Activated T-cell treated with anti-CD3 and anti-CD28 coated beads for 4 hours (primary cell): ENCODE measurements around the gene RAB4A.
"Not testable (repeated sequence)": the region's sequence is repeated elsewhere in the genome, so short reads cannot be mapped to it uniquely, and the experiment has no call there.

Experiments
- DNase-seq: peaks from one replicate; pipeline ENCODE4 v3.0.0-alpha.2; 2020

The RAB4A gene

GRCh38 chr1:229273507-229274232, 2.8 kb downstream of the RAB4A start:
- no peak for DNase-seq

GRCh38 chr1:229275005-229275404, 4.1 kb downstream of the RAB4A start:
- no peak for DNase-seq

DNA sequence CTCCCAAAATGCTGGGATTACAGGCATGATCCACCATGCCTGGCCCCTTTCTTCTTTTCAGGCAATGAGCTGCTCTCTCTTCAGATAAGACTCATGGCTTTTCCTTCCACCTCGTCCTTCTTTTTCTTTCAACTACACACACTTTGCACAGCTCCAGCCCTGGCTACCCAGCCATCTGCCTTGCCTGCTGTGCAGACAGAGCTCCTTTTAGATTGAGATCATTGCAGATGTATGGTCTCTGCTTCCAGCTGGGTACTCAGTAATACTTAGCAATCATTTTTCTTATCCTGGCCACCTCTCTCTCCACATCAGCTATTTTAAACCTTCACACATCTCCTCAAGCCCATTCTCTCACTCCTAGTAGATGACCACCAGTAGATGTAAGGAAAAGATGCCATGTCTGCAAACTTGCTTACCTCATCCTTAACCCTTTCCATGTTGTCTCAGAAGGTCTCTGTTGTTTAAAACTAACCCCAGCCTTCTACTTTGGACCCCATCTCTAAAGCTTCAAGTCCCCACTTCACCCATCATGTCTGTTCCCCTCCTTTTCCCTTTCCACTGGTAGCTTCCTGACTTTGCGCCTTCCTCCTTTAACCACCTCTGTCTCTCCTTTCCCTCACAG, 7.3 kb downstream of the RAB4A start:
- DNase-seq, result no peak

- no peak for DNase-seq
Observed at GRCh38 chr1:229279242-229279641, 8.3 kb downstream of the RAB4A start.

GRCh38 chr1:229280037-229280828, 9.3 kb downstream of the RAB4A start:
- no peak for DNase-seq

GRCh38 chr1:229280921-229281320, 10.0 kb downstream of the RAB4A start:
- no peak for DNase-seq

GRCh38 chr1:229281339-229281926, 10.5 kb downstream of the RAB4A start:
- DNase-seq, result no peak

DNA sequence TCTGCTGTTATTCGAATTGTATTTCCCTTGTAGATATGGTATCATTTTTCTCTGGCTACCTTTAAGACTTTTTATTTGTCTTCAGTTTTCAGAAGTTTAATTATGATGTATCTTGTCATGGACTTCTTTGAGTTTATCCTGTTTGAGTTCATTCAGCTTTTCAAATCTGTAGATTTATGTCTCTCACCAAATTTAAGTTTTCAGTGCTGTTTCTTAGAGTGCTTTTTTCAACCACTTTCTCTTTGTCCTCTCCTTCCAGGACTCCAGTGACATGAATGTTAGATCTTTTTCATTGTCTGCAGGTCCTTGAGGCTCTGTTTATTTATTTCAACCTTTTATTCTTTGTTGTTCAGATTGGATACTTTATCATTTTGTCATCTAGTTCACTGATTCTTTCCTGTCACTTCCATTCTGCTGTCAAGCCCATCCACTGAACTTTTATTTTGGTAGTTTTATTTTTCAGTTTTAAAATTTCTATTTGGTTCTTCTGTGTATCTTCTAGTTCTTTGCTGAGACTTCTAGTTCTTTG, 11.4 kb downstream of the RAB4A start:
- DNase-seq, result no peak

- DNase-seq, result no peak
Observed at GRCh38 chr1:229283183-229283611, 12.3 kb downstream of the RAB4A start.

- no peak for DNase-seq
Observed at GRCh38 chr1:229284887-229285286, 14.0 kb downstream of the RAB4A start.

DNA sequence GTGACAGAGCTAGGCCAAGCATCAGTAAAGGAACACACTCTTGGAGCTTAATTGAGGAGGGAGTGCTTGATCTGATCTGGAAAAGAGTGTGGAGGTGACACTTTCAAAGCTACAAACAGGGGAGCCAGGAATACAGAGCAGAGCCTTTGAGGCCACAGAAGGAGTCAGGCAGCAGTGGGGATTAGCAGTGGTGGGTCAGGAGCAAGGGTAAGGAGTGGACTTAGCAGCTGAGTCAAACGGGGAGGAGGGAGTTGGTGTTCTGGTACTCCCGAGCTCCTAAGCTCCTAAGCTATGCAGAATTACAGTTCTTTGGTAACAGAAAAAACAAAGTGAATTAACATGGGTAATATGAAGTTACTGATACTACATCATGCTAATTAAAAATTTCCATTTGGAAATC, 14.5 kb downstream of the RAB4A start:
- DNase-seq, result no peak

DNA sequence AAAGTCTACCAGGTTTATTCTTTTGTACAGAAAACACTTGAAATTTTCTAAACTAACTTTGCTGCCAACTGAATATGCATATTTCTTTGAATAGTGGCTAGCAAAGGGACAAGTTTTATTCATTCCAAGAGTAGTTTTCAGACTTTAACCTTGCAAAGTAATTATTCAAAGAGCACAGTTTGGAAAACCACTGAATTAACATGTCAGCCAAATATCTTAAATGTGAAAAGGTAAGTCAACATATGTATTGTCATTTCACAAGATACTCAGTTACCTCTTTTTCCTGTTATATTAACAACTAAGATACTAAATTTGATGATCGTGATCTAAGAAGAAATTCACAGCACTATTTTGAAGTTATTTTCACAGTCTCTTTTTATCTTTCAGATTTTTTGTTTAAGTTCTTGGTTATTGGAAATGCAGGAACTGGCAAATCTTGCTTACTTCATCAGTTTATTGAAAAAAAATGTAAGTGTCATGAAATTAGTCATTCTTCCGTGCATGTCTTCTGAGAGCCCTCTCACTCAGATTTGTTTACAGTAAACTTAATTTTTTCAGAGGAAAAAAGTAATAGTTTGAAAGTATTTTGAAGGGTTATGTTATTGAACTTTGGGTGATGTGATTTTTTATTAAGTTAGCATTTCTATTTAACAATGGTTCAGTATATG, 15.3 kb downstream of the RAB4A start:
- no peak for DNase-seq

DNA sequence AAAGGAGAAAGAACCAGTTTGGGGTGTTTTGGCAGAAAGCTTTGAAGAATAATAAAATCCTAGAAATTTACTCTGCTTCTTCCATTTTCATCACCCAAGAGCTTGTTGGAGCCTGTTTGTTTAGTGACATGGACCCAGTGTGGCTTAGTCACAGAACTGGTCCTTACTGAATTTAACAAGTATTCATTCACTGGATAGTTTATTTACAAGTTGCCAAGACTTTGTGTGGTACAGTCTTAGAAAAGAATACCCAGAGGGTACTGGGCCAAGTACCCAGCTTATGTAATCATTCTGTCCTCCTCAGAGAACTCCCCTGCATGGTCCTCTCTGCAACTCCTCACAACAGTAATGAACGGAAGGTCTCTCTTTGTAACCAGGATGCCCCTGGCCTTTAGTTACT, 16.4 kb downstream of the RAB4A start:
- DNase-seq, result no peak

GRCh38 chr1:229288516-229288915, 17.6 kb downstream of the RAB4A start:
- DNase-seq, result no peak

DNA sequence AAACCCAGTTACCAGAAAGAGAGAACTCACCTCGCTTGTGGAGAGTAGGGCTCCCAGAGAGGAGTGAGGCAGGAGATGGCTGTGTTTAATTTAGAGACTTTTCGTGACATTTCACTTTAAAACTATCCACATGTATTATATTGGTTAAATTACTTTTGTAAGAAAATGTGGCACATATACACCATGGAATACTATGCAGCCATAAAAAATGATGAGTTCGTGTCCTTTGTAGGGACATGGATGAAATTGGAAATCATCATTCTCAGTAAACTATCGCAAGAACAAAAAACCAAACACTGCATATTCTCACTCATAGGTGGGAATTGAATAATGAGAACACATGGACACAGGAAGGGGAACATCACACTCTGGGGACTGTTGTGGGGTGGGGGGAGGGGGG, 20.8 kb downstream of the RAB4A start:
- DNase-seq, result not testable (repeated sequence)

DNA sequence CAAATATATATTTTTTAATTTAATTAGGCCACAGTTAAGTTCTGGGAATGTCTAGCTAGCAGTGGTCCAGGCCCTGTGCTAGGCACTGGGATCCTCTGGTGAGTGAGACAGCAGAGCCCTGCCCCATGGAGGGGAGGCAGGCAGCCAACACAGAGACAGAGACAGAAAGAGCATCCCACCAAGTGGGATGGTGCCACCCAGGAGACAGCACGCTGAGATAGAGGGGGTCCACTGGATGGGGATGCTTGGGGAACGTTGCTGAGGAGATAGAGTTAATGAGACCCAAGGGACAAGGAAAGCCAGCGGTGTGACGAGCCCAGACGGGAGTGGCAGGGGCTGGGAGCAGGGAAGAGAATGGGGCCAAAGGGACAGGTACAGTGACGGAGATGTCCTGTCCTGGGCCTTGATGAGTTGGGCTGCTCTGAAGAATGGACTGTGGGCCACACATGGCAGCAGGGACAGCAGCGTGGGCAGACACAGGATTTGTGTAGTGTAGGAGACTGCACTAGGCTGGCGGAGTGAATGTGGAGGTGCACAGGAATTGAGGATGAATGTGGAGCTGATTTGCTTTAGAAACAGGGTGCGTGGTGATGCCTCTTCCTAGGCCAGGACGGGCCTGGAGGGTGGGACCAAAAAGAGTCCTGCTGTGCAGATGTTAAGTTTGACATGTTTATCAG, 22.8 kb downstream of the RAB4A start:
- DNase-seq, result no peak

- no peak for DNase-seq
Observed at GRCh38 chr1:229295745-229296144, 24.8 kb downstream of the RAB4A start.

DNA sequence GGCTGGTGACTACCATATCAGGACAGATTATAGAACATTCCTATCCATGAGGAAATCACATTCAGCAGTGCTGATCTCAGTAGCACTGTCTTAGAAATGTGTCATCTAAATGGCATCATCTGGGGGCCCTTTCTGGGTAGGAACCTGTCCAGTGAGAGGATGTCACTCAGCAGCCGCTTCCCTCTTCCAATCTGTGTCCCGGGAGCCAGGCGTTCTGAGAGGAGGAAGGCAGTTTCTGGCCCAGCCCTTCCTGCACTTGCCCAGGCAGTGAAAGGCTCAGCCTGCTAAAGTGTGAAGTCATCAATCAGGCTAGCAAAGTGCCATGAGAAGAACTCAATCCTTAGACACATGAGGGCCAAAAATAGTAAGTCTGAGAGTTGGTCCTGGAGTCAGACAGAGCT, 25.6 kb downstream of the RAB4A start:
- DNase-seq, result no peak

DNA sequence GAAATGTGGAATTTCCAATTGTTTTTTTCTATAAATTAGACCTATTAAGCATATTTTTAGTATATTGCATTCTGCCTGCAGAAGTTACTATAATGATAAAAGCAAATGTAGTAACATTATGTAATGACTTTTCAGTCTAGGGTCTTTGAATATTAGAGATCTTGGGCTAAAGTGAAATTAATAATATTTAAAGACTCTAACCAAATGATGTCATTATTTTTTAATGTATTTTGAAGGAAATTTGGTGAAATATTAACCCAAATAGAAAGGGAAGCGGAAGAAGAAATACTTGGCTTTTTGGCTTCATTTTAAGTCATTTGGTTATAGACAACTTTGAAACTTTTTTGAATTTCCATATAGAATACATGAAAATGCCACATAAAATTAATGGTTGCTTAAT, 26.8 kb downstream of the RAB4A start:
- no peak for DNase-seq

GRCh38 chr1:229298420-229298819, 27.5 kb downstream of the RAB4A start:
- DNase-seq, result no peak

DNA sequence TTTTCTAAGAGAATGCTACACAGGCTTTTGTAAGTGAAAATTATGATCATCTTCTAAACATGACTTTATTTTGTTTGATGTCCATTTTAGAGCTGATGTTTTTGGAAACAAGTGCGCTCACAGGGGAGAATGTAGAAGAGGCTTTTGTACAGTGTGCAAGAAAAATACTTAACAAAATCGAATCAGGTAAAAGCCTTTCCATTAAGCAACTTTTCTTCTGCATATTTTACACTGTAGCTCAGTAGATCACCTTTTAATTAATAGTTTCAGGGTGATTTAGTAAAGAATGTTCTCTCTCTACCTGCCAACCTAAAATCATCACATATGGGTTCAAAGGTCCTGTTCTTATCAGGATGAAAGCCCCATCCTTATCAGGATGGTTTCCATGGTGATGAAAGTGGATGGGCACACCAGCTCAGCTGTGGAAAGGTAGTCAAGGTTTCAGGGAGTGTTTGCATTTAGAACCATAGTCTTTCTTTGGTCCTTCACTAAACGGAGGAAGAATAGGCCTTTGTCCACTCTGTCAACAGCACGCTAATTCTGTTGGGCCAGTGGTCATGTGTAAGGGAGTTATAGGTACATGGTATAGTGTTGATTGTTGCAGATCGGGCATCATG, 28.1 kb downstream of the RAB4A start:
- no peak for DNase-seq
